ENCODE measurements around the gene BLCAP.

Gene BLCAP

GRCh38 chr20:37530696-37531095 is 3.0 kb upstream of the BLCAP start:
- DNase-seq, result no peak

GRCh38 chr20:37529968-37530600 is 2.4 kb upstream of the BLCAP start:
- no peak for DNase-seq

DNA sequence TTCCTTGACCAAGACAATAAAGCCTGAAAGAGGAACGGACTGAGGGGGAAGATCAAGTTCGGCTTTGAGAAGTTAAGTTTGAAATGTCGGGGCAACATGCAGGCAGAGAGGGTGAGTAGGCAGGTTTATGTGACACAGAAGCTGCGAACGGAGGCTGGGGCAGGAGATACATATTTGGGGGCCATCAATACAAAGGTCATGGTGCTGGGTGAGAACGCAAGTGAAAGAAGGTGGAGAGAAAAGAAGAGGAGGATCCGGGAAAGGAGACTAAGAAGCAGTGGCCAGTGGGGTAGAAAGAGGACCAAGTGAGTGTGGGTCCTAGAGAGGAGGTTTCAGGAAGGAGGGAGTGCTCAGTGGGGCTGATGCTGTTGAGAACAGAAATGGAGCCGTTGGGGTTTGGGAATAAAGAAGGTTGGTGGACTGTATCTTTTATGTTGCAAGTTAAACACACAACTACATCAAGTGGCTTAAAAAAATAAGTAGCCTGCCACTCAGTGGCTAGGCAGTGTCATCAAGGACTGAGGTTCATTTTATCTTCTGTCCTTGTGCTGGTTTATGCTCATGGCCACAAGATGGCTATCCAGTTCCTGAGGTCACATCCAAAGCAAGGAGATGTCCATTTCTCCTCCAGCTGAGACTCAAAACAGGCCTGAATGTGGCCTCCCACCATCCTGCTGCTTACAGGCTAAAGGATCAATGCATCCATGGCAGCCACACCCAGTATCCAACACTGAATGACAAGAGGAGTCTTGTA is 1.7 kb upstream of the BLCAP start:
- no peak for DNase-seq

- DNase-seq, result no peak
These were observed 954 bp upstream of the BLCAP start for GRCh38 chr20:37528446-37529213.

GRCh38 chr20:37526839-37527637 is 638 bp downstream of the BLCAP start:
- DNase-seq, result no peak

DNA sequence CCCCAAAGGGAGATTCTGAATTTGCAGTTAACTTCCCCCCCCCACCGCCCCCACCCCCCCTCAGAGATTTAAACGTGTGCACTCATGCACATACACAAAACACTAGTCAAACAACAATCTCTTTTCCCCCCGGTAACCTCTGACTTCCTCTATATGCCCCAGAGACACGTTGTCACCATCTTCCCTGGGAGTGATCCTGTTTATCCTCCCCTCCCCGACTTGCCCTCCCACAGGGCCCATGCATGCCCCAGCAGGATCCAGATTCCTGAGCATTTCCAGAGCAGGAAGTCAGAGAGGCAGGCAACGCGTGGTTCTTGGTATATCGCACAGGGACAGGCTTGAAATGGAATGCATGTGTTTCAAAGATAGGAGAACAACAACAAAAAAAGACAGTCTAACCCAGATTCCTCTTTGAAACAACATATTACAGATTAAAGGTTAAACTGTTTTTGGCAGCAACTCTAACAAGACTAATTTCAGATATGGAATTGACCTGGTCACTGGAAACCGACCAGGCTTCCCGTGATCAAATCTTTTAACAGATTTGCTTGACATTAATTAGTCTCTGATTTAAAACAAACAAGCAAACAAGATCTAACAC is 1.3 kb downstream of the BLCAP start:
- no peak for DNase-seq

DNA sequence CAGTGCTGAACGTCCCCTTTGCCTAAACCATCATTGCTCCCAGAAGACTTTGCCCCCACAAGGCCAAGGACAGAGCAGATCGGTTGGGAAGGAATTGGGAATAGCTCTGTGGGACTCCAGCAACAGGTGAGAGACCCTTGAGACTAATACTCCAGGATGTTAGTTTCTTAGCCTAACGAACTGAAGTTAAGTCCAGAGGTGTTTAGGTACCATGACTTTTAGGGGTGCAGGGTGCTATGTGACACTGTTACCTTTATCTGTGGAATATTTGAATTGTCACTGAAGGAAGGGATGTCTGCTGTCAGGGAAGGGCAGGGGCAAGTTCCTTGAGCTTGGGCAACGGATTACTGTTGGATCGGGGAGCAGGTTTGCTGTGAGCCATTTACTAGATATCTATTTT is 1.9 kb downstream of the BLCAP start:
- no peak for DNase-seq

GRCh38 chr20:37524859-37525708 is 2.6 kb downstream of the BLCAP start:
- DNase-seq, result no peak

DNA sequence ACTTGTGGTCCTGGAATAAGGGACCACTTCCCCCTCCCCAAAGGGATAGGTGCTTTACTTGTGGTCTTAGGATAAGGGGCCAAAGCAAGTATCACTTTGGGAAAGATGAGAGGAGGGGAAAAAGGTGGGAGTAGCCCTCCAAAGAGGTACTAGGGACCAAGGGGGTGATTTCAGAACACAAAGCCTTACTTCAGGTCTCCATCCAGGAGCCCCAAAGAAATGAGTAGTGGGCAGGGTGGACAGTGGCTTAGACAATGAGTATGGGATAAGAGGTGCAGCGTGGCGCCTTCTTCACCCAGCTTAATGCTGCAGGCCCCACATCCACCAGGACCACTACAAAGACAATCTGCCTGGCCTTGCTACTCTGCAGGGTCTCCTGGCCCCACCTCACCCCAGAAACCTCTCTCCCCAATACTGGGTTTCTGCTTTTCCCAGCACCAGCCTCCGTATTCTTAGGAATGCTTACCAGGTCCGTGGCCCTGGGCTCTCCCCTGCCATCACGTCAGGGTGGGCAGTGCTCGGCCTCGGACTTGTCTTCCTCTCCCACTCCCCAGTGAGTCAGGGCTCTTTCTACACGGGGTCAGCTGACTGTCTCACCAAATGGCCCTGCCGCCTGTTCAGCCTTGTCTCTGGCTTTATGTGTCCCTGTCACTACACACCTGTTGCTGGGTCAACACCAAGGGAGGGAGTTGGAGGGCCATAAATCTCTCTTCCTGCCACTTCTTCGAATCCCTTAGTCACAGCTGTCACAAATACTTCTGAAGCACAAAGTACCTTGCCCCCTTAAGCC is 3.6 kb downstream of the BLCAP start:
- DNase-seq, result peak in 1 of 56 donors; percentile 31

DNA sequence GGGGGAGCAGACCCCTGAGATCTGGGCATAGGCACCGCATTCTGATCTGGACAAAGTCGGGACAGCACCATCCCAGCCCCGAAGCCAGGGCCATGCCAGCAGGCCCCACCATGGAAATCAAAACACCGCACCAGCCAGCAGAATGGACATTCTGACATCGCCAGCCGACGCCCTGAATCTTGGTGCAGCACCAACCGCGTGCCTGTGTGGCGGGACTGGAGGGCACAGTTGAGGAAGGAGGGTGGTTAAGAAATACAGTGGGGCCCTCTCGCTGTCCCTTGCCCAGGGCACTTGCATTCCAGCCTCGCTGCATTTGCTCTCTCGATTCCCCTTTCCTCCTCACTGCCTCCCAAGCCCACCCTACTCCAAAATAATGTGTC is 4.7 kb downstream of the BLCAP start:
- DNase-seq, result no peak

- peak in 8 of 56 donors; percentile 6 to 36 (median 25) for DNase-seq
These were observed 5.2 kb downstream of the BLCAP start for GRCh38 chr20:37522260-37523011.

DNA sequence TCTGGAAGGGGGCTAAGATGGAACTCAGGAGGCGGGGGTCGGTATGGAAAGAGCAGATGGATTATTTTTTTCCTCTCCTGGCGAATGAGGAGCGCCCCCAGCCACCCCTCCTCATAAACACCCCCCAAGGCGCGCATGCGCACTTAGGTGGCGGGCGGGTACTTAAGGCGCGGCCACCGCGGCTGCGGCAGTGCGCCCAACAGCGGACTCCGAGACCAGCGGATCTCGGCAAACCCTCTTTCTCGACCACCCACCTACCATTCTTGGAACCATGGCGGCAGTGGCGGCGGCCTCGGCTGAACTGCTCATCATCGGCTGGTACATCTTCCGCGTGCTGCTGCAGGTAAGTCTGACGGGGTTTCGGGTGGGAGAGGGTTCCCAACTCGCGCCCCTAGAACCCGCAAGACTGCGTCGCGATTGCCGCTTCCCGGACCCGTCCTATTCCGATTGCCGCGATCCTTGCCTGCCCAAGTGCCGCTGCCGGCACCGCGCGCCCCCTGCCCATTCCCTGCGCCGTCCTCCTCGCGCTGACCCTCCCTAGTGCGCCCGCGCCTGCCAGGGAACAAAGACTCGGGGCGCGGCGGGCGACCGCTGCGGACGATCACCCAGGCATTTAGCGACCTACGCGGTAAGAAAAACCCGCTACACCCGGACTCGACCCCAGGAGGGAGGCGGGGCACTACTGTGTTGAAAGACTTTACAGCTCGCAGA is 6.5 kb downstream of the BLCAP start, which contains the start of gene NNAT:
TSS of gene NNAT (plus strand) at position 190 of the 711 bp plus-strand sequence. CDS start at position 272, 82 bp downstream.
- peak in 18 of 56 donors; percentile 6 to 53 (median 26) for DNase-seq

DNA sequence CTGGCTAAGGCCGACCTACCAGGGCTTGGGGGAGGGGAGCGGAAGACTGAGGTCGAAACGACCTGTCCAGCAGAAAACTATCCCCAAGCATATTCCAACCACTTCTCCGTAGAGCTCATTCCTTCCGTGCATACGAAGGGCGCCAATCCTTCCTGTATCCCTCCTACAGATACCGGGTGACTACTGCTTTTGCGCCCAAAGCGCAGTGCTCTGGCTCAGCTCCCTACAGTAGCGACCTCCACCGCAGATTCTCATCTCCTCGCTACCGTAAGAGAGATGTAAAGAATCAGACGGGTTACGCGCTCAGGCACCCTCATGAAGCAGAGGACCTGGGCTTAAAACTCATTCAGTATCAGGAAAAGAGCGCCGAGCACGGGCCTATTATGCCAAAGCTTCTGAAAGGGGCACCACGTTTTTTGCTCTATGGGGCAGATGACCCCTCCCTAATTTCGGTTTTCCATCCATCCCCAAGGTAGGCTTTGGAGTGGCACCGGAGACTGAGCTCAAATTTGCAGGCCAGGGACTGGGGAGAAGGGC is 7.2 kb downstream of the BLCAP start:
- DNase-seq, result no peak

DNA sequence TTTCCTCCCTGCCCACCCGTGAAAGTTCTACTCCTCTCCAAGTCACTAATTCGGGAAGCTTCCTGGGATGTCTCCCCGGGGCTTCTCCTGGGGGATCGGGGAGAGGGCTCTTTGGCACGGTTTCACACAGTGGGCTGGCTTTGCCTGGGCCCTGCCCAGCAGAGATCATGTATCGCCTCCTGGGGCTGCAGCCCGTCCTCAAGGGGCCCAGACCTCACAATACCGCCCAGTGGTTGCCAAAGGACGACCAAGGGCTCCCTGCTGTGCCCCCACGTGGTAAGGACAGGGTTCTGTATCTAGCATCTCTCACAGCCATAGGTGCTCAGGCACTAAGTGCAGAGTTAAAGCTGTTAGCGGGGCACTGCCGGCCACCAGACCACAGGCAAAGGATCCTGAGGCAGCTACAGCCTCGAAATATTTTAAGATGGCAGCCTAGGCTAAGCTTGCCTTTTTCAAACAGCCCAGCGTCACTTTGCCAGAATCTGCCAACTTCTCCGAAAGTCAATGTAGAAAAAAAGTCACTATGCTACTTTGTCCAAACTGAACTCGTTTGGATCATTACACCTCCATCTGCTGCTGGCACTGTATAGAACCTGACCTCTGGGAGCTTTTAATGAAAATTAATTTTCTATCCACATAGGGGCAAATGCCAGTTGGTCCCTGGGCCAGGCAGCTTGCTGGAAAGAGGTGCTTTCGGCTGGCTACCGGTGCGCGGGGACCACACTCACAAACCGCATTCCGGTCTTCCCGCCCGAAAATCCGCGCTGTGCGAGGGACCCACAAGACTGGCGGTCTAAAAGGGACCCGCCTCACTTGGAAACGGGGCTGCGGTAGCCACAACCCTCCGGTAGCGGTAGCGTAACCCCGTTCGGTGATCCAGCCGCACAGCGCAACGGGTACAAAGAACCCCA is 7.9 kb downstream of the BLCAP start:
- DNase-seq, result peak in 1 of 56 donors; percentile 16

- peak in 18 of 56 donors; percentile 6 to 64 (median 36) for DNase-seq
These were observed 8.8 kb downstream of the BLCAP start for GRCh38 chr20:37518606-37519507.

All from amygdala (tissue), 56 donors.